NCI-H1417 treated with DMSO at 0.1 percent for 48 hours (cell line): ENCODE results near the gene KIRREL3.

ENCODE experiments used
- DNase-seq: peaks from one replicate; lab custom pipeline; 2025; lab: John Stamatoyannopoulos, UW

KIRREL3 gene

DNA sequence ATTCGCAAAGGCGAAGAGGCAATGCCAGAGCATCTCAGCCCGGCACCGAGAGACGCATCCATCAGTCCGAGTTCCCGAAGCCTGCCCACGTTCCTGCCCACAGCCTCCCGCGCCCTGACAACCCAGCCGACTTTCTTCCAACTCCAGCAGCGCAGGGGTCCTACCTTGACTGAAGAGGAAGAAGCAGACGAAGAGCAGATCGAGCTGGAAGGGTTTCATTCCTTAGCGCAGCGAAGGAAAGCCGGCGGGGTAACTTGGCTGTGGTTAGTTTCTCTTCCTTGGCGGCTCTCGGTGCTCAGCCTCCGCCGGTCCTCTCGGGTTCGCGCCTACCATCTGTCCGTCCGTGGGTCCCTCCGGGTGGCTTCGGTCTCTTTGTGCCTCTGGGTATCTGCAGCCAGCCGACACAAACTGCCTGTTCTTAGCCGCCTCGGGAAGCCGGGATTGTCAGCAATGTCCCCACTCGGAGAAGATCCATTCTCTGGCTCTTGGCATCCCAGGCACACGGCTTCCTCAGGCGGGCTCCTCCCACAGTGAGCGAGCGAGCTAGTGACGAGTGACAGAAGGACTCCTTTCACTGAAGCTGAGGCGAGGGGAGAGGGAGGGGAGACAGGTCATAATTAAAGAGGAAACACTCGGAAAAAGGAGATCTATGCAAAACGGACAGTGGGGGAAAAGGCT lies at the start of gene KIRREL3:
Gene KIRREL3 (minus strand): TSS at position 480 of the 678 bp plus-strand sequence.
- no peak for DNase-seq

DNA sequence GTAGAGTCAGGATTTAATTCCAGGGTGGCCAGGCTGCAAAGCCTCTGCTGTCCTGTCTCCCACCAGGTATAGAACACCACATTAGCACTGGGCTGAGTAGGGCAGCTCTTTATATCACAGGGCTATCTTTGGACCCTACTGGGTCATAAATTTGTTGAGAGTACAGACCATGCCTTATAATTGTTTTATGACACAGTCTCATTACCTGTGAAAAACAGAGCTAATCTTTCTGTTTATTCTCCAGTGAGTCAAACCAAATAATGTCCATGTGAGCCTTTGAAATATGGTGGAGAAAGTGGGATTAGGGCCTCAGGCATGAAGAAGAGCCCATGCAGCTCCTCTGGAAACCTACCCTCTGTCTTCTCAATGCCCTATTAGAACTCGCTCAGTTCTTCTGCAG lies 49.6 kb upstream of the KIRREL3 start:
- no peak for DNase-seq

- DNase-seq: no peak
Observed at GRCh38 chr11:127049486-127049885, 48.9 kb upstream of the KIRREL3 start.

- no peak for DNase-seq
Observed at GRCh38 chr11:127044535-127044934, 44.0 kb upstream of the KIRREL3 start.

- DNase-seq: no peak
Observed at GRCh38 chr11:127042445-127042844, 41.9 kb upstream of the KIRREL3 start.

DNA sequence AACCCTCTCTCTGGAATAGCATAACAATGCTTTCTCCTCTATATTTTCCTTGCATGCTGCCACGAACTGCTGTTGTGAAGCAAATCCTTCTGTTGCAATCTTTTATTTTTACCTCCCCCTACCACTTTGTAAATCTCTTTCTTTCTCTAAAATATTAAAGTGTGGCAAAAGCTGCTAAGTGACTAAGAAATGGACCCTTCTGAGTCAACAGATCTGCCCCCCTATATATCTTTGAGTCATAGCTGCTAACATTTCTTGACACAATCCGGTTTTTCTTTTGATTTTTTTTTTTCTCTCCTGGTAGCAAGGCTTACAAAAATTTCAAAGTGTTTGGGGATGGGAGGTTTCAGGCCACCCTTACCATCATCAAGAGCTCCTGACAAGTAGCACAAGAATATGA lies 39.0 kb upstream of the KIRREL3 start:
- no peak for DNase-seq

GRCh38 chr11:127037596-127037995 lies 37.0 kb upstream of the KIRREL3 start:
- peak; percentile 57 for DNase-seq

- DNase-seq: no peak
Observed at GRCh38 chr11:127037001-127037400, 36.4 kb upstream of the KIRREL3 start.

DNA sequence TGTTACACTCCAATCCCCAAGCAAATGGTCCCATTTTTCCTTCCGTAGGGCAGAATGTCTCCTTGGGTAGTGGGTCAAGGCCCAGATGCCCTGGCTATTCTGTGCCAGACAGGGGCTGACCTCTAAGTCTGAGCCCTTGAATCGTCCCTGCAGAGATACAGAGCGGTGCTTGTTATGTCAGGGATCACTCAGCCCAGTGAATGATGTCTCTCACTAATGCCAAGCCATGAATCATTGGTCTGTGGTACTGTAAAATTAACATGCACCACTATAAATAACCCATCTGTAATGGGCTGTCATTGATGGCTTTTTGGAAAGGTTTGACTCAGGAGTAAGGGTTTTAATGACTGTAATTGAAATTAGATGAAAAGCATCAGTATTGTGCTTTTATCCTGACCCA lies 35.3 kb upstream of the KIRREL3 start:
- no peak for DNase-seq

DNA sequence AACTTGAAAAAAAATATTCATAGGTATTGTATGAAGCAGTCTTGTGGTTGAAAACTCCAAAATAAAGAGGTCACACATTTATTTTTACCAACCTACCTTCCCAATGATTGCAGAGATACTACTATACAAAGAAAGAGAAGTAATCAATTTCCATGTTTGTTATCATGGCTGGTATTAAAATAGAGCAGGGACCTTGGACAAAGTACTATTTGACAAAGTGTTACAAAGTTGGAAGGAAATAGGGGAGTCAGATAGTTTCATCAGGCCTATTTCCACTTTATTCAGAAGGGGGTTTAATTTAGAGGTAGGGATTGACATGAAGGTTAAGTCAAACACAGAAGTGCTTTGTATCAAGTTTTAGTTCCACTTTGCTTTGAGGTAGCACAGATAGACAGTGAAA lies 34.4 kb upstream of the KIRREL3 start:
- no peak for DNase-seq

GRCh38 chr11:127028648-127029047 lies 28.1 kb upstream of the KIRREL3 start:
- no peak for DNase-seq

GRCh38 chr11:127027789-127028188 lies 27.2 kb upstream of the KIRREL3 start:
- peak; percentile 61 for DNase-seq

DNA sequence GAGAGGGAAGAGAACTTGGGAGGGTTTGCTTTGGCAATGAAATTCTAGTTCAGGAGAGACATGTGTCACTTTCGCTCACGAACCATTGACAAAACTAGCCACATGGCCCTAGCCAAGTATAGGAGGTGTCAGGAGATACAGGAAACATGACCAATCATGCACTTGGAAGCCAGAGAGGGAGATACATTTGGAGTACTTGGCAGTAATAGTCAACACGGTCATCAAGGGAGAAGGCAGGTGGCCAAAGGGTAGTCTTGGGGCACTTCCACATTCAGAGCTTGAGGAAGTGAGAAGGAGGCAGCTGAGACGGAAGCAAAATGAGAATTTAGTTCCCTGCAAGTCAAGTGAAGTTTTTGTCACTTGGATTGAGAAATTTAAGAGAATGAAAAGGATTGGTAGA lies 26.4 kb upstream of the KIRREL3 start:
- DNase-seq: no peak

GRCh38 chr11:127023991-127024390 lies 23.4 kb upstream of the KIRREL3 start:
- no peak for DNase-seq

DNA sequence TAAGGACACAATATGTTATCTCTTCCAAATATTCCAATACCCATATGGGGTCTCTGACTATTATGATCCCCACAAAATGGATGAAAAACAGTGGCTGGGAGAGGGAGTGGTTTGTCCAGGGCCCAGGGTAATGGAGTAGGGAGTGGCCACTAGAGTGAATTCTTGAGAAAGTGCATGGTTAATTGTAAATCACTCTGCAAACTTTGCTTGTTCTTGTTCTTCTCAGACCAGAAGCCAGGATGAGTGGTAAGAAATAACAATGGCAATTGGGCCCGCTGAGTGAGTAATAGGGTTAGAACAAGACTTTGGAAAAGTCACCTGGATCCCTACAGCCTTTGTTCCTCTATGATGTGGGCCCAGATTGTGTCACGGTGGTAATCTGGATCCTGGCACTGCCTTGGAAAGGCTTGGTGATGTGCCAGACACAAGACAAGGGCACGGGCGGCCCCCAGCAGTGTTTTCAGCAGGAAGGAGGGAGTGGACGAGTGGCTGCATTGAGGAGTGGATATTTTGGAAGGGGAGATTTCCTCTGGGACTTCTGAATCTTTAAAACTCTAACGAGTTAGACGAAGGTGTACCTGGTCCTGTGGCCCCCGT lies 18.2 kb upstream of the KIRREL3 start:
- no peak for DNase-seq

- DNase-seq: no peak
Observed at GRCh38 chr11:127017482-127017881, 16.9 kb upstream of the KIRREL3 start.

GRCh38 chr11:127013550-127013949 lies 13.0 kb upstream of the KIRREL3 start:
- DNase-seq: no peak

- no peak for DNase-seq
Observed at GRCh38 chr11:127006311-127006710, 5.7 kb upstream of the KIRREL3 start.

- DNase-seq: peak; percentile 30
Observed at GRCh38 chr11:127003260-127003981, 2.9 kb upstream of the KIRREL3 start.

GRCh38 chr11:127002669-127003259 lies 2.2 kb upstream of the KIRREL3 start:
- no peak for DNase-seq

DNA sequence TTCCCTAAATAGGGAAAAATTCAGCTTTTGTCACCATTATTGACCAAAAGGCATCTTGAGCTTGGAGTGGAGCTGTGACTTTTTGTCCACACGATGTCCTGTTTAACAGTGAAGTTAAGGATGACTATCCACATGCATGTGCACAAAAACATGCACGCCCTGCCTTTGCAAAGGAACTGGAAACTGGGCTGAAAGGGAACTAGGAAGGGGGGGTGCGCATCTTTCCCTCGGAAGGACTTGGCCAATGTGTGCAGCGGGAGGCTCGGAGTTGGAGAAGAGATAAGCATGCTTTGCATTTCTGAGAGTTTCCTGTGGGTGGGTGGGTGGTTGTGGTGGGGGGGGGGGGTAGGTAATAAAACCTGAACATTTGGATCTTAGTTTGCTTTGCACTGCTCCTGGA lies 411 bp upstream of the KIRREL3 start:
- no peak for DNase-seq

GRCh38 chr11:126999366-126999765 lies 1.2 kb downstream of the KIRREL3 start:
- DNase-seq: no peak

DNA sequence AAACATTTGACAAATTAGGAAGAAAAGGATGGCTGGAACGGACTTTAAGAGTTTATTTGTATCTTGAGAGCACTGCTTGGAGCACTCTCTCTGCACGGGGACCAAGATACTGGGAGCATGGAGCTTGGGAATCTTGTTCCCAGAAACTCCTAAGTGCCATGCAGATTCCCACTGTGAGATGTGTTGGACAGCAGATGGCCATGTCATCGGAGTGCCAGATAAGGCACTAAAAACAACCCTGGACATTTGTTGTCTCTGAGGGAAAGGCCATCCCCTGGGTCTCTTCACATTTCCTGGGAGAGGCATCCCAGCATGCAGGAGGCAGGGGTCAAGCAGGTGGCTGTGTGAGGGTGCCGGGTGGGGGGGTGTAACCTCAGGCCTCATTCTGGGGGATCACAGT lies 2.9 kb downstream of the KIRREL3 start:
- DNase-seq: no peak
